NCI-H526 (cell line): ENCODE measurements around the gene STK32B.
A peak's percentile ranks its signal among the peaks of the same experiment; 100 is the strongest.
"Not testable (repeated sequence)": the region's sequence is repeated elsewhere in the genome, so short reads cannot be mapped to it uniquely, and the experiment has no call there.

ENCODE experiments used
- DNase-seq, 2 experiments: peaks; one replicate each; lab custom pipeline; 2025; lab: John Stamatoyannopoulos, UW

The STK32B gene

DNA sequence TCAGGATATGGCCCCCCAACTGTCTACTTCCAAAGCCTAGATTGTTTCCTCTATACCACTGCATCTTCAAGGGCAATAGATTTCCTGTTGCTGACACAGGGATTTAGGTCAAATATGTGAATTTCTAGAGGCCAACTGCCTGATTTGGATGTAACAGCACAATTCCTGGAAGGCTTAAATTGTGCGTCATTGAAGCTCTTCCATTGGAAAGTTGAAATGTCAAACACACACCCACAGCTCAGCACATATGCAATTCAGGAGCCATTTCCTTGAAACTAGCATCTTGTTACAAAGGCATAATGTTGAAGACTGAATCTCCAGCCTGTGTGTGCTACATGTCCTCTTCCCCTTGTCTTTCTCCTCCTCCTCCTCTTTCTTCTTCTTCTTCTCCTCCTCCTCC is 158.6 kb downstream of the STK32B start:
- no peak for DNase-seq

DNA sequence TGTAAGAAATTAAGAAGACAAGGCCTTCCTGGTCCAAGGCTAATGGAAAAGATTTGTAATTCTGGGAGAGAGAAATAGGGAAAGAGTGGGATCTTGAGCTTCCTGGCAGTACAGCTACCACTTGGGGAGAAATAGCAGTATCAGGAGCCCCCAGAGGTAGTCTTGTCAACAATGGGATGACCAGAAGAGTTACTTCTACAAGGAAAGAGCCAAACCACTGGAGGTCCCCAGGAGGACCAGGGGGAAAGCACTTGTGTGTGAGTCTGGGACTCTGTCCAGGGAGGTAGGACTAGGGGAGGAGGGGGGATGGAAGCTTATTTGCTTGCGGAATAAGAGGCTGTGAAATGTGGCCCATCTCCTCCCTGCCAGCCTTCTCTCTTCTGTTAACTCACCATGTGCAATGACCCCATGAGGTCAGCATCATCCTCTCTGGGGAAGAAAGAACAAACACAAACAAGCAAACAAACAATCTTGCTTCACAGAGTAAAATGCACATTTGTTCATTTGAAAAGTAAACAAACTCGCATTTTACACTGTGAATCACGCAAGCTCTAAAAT is 160.1 kb downstream of the STK32B start:
- DNase-seq: no peak

DNA sequence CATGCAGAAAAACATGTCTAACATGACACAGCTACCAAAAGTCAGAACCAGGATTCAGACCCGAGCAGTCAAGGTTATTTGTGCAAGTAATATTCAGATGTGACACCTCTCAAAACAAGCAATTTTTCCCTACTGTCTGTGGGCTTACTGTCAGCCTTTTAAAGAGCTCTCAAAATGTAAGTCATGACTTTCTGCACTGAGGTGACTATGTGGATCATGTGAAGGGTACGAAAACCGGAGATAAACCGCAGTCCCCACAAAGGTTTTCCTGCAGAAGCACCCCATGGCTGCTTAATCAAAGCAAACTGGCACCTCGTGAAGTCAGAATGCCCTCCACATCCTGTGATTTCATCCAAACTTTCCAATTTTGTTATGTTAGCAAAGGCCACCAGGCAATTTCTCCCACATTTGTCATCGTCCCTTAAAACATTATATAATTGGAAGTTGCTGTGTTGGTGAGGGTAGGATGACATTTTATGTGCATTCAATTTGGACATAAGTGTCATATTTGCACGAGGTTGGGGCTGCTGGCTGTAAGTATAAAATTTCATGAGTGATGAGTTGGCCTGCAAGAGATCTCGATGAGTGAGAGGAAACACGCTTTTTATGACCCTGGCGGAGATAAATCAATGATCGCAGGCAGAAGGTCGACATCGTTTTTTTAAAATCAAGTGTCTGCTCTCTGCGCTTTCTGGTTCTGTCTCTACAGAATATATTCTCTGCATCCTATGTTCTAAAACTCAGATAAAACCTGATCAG is 161.2 kb downstream of the STK32B start:
- DNase-seq: no peak

DNA sequence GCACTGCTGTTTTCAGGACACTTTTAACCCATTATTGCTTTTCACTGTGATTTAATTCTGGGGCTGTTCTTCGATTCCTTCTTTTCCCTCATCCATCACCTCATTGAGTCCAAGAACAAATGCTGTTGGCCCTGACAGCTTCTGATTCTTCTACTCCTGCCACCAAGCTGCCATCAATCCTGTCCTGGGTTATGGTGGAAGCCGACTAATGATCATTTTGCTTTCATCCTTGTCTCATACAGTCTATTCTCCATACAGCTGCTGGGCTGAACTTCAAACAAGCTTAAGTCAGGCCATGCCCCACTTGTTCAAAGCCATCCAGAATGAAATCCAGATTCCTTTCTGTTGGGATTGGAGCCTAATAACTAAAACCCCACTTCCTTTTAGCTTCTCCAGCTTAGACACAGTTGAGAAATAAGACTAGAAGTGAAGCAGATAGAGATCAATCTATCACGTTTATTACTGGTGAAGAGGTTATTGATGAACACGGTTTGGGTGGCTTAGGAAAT is 161.9 kb downstream of the STK32B start:
- peak in 1 of 2 experiments; percentile 3 for DNase-seq

DNA sequence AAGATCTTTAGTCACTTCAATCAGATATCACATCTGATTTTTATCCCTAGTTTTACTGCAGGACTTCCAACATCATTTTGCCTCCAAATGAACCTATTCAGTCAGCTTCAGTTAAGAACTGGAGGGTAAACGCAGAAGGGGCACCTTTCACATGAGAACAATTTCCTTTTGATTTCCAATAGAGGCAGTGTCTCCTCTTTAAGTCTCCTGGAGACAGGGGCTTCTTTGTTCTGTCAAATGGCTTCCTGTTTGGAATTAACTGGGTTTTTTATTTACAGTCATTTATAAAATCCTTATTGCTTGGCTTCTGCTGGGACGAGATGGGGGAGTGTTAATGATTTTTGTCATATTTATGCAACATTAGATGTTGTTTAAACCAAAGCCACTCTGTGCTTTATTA is 164.0 kb downstream of the STK32B start:
- peak; percentile 44 to 49 for DNase-seq

DNA sequence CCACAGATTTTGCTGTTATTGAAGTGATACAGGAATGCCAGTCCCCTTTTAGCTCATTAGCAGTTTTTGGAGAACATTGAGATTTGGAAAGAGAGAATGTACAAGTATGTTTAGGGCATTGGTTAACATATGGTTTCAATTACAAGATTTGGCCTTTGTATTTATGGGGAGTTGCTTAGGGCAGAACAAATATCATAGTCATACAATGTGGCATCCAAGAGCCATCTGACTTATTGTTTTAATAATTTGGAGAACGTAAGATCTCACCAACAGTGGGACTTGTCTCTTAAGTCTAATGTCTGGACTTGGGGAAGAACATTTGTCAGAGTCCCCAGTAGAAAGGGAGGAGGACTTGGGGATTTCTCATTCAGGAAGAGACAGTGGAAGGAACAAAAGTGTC is 166.1 kb downstream of the STK32B start:
- DNase-seq: no peak

DNA sequence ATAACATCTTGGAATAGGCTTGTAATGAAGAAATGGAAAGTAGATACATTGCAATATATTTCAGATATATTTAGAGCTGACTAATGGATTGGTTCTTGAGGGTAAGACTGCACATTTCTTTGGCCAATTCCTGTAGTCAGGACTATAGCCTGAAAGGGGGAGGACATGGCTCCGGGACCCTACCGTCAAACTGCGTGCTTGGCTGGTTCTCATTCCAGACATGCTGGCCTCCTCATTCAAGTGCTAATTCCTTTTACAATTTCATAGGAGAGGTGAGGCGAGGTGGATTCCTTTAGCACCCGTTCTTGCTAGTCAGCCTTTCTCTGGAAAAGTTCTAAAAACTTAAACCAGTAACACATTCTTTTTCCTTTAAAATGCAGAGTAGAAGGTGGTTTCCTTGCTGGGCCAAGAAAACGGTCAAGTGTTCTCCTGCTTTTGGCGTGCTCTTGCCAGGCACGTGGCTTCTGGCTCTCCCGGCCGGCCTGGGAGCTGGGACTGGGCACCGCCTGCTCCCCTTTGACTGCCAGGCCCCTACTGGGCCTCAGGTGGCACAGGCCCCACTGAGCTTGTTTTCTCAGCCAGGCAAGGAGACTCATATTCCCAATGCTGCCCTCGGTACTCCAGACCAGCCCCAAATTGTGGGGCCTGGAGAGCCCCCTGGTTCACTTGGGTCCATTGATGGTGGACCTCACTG is 167.2 kb downstream of the STK32B start:
- DNase-seq: no peak

DNA sequence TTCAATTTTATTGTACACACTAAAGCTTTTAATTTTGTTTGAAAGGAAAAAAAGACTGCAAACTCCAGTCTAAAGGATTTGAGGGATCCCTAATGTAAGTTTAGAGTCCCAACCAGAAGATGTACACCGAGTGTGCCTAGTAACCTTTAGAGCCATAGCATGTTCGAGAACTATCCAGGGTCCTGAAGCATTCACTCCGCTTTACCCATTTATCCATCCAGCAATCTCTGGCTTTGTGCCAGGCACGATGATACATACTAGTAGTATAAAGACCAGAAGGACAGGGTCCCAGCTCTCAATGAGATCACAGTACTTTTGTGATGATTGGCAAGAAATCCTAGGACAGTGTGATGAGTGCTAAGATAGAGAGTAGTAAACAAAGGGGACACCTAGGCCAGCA is 168.7 kb downstream of the STK32B start:
- DNase-seq: no peak

DNA sequence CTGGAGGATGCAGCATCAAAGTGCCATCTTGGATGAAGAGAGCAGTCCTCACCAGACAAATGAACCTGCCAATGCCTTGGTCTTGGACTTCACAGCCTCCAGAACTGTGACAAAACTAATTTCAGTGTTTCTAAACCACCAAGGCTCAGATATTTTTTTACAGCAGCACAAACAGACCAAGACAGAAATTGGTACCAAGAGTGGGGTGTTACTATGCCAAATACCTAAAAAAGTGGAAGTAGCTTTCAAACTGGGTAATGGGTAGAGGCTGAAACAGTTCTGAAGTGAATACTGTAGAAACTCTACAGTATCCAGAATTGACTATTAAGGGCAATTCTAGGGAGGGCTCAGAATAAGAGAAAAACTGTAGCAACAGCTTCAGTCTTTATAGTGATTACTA is 170.8 kb downstream of the STK32B start:
- DNase-seq: no peak

DNA sequence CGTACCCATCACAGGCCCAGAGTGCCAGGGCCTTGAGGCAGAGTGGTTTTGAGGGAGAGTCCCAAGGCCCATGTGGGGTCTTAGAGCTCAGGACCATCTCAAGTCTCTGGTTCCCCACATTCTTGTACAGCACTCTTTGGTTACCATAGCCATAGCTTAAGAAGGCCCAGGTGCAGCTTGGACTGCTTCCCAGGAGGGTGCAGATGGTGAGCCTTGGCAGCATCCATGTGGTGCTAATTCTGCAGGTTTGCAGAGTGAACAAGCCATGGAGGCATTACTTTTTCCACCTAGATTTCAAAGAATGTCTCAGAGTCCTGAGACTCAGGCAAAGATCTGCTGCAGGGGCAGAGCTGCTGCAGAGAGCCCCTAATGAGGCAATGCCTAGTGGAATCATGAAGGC is 171.7 kb downstream of the STK32B start:
- DNase-seq: no peak

DNA sequence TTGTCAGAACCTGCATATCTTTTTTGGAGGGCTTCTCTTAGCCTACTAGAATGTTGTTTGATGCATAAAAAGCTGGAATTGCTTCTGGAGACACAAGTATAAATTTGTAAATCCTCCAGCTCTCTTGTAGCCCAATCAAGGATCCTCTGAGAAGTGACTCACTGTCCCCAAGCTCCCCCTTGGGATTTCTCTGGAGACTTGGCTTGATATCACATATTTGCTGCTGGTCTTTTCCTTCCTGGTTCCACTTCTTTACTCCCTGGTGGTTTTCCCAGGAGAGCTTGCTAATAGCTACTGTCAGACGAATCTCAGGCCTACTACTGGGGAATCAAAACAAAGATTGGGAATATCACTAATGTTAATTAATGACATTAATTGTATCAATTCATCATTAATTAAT is 173.1 kb downstream of the STK32B start:
- no peak for DNase-seq

DNA sequence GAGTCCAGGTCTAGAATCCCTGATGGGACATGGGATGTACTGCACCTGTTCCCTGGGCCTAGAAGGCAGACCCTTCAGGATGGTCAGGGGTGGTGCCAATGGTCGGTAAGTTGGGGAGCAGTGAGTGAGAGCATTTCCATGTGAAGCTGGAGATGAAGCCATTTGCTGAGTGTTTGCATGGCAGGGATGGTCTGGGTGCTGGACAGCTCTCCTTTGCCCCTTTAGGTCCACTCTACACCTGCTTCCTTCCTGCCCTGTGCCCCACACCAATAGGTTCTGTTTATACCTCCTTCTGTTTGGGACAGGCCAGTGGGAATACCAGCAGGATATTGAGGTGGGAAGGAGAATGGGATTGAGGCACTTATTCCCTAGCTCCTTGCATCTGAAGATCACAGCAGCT is 181.3 kb downstream of the STK32B start:
- no peak for DNase-seq

DNA sequence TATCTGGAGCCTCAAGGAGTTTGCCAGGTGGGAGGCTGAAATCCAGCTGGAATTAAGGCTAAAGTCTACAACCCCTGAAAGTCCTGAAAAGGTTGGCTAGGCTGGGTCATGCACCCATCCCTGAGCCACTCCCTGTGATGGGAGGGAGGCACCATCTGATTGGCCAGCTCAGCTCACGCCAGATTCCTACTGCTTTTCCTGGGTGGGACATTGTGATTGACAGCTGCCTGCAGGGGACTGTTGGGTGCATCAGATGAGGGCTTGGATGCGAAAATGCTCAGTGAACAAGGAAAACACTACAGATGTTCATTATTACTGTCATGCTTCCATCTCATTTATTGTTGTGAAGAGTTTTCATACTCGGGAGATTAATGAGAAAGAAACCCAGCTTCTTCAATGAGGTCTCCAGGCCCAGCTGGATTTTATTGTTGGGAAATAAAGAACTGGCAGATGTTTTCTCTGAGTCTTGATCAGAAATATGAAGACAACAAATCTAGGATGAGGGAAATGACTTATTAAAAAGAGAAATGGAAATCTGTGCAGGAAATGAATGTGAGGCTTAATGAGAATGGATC is 185.9 kb downstream of the STK32B start:
- DNase-seq: no peak

DNA sequence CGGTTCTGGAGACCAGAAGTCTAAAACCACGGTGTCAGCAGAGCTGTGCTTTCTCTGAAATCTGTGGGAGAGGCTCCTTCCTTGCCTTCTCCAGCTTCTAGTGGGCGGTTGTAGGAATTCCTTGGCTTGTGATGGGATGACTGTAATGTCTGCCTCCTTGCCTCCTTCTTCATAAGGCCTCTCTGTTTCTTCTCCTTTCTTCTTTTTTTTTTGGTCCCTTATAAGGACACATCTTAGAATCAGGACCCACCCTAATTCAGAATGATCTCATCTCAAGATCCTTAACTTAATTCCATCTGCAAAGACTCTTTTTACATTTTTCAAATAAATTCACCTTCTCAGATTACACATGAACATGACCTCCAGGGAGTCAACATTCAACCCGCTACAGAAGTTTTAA is 186.9 kb downstream of the STK32B start:
- no peak for DNase-seq

DNA sequence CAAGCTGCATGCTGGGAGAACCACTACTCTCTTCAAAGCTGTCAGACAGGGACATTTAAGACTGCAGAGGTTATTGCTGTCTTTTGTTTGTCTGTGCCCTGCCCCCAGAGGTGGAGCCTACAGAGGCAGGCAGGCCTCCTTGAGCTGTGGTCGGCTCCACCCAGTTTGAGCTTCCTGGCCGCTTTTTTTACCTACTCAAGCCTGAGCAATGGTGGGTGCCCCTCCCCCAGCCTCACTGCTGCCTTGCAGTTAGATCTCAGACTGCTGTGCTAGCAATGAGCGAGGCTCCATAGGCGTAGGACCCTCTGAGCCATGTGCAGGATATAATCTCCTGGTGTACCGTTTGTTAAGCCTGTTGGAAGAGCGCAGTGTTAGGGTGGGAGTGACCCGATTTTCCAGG is 195.8 kb downstream of the STK32B start:
- not testable (repeated sequence) for DNase-seq

DNA sequence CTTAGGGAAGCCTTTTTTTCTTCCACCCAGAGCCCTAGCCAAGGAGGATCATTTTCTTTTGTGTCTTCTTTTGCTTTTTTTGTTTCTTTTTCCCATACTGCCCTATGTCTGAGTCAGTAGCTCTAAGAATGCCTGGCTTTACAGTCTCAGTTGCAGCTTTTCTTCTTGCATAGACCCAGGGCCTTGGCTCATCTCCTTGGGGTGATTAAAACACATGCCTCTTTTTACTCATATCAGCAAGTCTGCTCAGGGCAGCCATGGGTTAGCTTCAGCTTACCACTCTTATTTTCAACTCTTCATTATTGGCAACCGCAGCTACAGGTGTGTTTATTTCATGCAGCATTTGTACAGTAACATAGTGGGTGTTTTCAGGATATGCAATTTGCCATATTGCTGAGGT is 196.5 kb downstream of the STK32B start:
- no peak for DNase-seq

DNA sequence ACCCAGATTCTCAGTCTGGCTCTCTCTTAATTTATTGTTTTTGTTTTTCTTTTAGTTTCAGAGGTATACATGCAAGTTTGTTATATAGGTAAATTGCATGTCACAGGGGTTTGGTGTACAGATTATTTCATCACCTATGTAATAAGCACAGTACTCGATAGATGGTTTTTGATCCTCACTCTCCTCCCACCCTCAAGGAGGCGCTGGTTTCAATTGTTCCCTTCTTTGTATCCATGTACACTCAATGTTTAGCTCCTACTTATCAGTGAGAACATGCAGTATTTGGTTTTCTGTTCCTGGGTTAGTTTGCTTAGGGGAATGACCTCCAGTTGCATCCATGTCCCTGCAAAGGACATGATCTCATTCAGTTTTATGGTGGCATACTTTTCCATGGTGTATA is 198.4 kb downstream of the STK32B start:
- DNase-seq: no peak

DNA sequence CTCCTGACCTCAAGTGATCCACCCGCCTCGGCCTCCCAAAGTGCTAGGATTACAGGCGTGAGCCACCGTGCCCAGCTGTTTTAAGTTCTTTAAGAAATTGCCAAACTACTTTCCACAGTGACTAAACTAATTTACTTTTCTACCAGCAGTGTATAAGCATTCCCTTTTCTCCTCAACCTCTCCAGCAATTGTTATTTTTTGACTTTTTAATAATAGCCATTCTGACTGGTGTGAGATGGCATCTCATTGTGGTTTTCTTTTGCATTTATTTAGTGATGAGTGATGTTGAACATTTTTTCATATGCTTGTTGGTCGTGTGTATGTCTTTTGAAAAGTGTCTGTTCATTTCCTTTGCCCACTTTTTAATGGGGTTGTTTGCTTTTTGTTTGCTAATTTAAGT is 199.3 kb downstream of the STK32B start:
- not testable (repeated sequence) for DNase-seq

DNA sequence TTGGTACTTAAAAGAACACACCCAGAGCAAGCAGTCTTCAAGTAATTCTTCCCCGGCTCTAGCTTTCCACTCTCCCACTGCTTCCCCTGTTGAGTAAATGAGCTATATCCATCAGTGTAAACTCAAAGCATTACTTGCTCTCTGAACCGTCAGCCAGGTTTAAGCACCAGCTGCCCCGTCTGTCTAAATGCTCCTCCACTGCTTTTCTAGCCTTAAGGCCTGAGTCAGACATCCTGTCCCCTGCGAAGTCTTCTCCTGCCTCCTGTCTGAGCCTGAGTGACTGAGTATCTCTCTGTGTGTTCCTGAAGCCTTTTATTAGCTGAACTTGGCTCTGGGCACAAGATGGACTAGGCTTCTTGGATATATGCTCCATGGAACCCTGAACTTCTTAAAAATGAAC is 205.1 kb downstream of the STK32B start:
- DNase-seq: no peak

DNA sequence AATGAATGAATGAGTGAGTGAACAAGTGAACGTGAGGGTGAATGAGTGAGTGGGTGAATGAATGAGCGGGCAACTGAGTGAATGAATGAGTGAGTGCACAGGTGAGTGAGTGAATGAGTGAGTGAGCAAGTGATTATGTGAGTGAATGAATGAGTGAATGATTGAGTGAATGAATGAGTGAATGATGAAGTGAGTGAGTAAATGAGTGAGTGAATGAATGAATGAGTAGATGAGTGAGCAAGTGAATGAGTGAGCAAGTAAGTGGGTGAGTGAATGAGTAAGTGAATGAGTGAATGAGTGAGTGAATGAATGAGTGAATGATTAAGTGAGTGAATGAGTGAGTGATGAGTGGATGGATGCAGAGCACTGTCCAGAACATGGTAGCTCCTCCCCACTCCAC is 205.8 kb downstream of the STK32B start:
- DNase-seq: no peak

DNA sequence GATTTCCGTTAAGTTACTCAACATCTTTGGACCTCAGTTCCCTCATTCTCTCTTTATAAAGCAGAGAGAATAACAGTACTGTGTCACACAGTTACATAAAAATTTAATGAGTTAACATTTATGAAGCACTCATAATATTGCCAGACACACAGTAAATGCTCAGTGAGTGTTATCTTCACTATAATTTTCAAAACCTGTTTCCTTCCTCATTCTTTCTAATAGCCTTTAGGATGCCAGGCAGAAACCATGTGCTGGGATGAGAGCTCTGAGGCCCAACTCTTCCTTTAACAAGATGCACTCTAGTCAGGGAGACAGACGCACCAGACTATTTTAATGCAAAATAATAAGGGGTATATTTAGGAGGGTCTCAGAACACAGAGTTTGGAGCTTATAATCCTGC is 208.2 kb downstream of the STK32B start:
- DNase-seq: no peak

DNA sequence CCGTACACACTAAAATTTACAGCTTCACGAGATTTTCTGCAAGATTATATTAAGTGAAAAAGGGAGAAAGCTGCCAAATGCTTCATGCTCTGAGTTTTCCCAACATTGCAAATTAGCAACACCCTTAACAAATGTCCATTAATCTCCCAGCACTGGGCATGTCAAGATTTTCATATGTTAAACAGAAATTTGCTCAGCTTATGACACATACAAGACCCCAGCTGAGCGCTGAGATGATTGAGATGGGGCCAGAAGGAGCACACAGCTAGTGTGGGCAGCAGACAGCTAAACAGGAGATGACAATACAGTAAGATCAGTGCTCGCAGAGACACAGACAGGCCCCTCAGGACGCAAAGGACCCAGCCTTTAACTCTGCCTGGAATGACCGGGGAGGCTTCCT is 208.8 kb downstream of the STK32B start:
- DNase-seq: no peak

DNA sequence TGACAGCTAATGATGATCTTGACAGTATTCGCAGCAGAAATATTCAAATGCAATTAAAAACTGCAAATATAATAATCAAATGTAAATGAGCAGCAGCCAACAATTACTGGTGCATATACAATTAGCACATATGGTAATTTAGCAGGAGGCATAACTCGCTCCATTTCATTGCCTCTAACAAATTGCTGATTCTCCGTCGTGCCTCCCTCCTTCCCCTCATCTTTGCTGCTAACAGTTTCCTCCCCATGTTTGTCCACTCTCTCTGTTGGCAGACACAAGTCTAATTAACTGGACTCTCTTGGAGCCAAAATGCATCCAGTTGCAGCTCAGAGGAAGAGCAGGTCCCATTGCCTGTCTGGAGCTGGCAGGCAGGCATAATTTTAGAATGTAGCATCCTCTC is 210.6 kb downstream of the STK32B start:
- DNase-seq: no peak
